CD4-positive, alpha-beta T cell treated with Interleukin-1 beta for 1 hour (primary cell): ENCODE data around the gene LAMA5.

Experiments
- DNase-seq, 2 donors: peaks; one replicate each; pipeline ENCODE4 v3.0.0-alpha.2; 2020 to 2022

Gene LAMA5

DNA sequence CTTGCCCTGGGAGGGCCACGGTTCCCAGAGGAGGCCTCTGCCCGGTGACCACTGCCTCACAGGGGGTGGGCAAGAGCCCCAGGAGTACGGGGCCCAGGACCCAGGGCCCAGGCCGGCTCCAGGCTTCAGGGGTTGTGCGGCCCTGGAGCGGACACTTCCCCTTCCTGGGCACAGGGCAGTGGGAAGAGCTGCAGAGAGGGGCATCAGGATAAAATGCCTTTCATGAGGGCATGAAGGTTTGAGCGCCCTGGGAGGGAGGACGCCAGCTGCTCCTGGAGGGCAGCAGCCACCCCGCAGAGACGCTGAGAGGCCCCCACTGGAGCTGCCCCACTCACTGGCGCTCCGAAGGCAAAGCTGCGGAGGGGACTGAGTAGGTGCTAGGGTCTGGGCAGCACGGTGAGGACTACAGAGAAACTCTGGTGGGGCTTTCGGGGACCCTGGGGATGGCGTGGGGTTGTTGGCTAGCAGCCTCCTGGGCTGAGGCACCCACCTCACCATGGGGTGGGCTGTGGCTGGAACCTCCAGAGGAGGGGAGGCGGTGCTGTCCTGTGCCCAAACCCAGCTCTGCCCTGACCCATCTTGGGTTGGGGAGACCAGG, 10.4 kb downstream of the LAMA5 start:
- no peak for DNase-seq

DNA sequence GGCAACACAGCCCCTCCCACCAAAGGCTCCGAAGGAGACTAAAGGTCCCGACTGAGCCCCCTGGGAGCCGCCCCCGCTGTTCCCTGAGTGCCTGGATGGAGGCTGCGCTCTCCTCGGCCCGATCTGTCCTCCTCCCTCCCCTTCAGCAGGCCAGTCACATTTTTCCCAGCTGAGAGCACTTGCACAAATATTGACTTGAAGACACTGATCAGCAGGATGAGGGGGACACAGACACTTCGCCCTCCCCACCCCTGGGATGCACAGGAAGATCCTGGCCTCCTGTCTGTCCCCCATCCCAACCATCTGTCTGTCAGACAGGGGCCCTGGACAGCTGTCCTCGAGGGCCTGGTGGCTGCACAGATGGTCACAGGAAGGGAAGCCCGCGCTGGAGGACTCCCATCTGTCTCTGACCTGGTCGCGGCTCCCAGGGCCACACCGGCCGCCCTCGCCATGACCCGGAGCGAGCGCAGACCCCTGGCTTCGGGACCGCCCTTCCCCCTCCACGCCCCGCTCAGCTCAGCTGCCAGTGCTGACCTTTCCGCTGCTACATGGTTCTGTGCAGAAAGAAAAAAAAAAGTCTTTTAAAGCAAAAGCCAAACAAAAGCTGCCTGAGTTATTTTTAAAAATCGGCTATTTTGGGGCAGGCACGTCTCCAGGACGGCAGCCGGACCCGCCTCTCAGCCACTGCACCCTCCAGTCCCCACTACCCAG, 11.1 kb downstream of the LAMA5 start:
- no peak for DNase-seq

DNA sequence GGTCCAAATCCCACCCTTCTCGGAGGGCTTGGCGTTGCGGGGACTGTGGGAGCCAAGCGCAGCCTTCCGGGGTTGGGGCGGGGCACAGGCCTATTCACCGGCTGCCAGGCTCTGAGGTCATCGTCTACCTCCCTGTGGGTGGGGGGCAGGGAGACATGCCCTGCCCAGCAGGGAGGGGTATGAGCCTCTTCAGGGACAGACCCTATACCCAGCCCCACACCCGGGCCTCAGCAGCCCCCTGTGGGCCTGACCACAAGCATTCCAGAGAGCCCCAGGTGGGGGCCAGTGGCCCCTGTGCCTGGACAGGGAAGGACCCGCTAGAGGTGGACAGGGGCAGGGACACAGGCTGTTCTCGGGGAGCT, 11.6 kb downstream of the LAMA5 start:
- no peak for DNase-seq

DNA sequence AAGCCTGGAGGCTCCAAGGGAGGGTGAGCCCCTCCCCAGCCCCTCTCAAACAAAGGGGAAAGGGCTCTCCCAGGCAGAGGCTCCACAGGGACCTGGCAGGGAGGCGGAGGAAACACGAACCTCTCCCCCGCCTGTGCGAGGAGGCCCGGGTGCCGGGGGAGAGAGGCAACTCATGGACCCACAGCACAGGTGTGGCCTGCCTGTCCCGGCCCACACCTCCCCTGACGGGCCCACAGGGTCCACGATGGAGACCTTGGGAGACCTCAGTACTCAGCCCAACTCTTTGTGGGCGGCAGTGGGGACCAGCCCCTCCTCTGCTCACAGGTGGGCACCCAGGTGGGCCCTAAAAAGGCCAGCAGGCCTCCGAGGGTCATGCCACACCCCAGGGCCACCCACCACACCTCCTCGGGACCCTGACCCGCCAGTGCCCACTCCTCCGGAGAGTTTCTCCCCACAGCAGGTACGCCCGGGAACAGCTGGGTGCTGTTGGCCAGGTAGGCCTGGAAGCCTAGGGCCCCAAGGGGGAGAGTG, 12.2 kb downstream of the LAMA5 start:
- no peak for DNase-seq

DNA sequence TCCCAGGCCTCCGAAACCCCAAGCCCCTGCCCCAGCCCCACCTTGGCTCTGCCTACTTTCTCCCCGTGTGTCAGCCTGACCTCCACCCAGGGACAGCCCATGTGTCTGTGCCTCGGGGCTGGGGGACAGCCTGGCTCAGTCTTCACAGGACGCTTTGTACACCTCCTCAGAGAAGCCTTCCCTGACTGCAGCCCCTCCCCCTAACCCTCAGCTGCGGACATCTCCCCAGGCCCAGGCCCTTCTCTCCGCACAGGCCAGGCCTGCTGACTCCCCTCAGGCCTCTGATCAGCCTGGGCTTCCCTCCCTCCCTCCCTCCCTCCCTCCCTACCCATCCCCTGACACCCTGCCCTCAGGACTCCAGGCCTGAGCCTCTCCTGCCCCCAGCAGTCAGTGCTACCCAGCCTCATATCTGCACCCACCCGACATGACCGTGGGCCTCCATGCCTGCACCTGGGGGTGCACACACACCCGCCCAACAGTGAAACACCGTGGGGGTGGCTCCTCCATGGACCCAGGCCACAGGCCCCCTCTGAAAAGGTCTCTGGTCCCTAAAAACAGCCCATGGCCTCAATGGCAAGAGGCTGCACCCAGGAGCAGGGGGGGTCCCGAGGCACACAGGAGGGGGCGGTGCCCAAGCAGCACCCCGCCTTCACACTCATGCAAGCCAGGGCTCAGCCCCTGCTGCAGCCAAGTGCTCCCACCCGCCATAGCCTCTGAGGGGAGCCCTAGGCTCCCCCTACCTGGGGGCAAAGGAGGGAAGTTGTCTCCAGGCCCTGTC, 12.9 kb downstream of the LAMA5 start:
- DNase-seq = no peak

DNA sequence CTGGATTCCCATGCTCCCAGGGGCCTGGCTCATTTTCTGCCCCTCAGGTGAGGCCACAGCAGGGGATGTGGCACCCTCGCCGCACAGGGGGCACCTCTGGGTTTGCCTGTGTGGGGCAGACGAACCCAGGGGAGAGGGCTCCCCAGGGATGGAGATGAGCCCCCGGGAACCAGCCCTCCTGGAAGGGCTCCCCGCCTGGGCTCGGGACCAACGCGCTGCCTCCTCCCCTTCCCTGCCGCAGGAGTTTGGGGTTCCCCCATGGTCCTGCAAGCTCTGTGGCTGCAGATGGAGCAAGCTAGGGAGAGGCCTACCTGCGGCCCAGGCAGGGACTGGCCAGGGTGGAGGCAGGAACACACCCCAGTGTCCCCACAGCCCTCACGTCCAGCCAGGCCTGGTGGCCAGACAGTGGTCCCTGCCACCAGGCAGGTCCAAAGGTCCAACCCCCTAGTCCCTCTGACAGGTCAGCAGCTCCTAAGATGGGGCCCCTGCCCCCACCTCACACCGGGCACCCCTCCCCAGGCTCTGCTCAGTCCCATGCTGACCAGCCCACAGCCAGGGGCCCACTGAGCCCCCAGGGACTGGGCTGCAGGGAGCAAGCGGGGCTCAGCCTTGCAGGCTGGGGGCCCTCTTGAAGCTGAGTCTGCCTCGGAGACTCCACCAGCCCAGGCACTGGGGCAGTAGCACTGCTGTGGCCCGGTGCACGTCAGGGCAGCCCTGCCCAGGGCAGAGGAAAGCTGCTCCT, 13.7 kb downstream of the LAMA5 start:
- no peak for DNase-seq

DNA sequence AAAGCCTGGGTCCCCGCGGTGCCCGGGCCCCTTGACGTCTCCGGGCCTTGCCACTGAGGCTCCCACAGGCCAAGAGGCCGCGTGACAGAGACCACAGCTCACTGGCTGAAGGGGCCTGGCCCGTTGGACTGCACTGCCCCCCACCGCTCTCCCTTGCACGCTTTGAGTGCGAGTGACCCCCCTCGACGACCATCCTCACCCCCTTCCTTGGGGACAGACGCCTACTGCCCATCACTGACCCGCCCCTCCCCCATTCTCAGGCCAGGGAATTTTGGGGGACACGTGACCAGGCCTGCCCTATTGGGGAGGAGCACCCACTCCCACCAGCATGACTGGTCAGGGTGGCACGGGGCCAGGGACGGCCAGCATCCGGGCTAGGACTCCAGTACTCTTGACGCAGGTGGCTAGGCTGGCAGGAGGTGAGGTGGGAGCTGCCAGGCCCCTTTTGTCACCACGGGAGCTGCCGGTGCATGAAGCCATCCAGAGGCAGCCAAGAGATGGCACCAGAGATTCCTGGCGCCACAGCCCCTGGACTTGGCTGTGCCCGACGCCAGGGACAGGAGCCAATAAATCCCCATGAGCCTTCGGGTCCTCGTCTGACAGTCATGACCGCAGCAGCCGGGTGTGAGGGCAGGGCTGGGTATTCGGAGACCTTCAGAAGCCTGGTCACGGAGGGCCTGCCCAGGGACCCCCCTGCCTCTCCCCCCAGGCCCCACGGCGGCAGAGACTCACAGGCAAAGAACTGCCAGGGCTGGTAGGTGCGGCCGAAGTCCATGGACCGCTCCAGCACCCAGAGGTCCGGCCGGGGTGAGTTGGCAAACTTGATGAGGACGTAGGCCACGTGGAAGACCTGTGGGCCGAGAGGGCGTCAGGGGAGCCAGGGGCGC, 14.5 kb downstream of the LAMA5 start:
- no peak for DNase-seq

DNA sequence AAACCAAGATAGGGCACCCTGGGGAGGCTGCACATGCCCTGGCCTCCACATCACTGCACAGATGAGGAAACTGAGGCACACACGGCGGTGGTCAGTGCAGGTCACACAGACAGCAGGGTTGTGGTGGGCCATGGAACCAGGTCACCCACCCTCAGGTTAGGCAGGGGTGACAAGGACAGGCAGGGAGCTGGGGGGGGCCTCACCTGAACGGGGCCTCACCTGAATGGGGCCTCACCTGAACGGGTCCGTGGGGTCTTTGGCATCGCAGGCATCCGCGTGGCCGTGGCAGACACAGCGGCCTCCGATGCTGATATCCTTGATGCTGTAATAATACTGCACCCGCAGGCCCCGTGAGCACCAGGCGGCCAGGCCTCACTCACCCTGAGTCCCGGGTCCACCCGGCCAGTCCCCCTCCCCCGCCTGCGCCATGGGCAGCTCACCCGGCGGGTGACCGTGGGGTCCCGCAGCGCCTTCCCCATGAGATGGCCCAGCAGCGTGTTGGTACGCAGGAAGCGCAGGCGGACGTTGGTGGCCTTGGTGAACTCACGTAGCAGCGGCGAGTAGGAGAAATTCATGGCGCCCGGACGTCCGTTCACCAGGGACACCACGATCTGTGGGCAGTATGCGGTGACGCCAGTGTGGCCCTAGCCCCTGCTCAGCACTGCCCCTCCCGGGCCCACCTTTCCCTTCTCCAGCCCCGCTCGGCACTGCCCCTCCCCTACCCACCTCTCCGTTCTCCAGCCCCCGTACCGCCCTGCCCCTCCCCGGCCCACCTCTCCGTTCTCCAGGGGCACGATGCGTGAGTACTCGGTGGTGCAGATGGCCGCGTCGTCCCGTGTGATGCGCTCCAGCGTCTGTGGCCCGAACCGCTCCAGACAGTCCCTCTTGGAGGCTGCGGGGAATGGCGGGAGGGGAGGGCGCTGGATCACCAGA, 15.4 kb downstream of the LAMA5 start:
- no peak for DNase-seq

DNA sequence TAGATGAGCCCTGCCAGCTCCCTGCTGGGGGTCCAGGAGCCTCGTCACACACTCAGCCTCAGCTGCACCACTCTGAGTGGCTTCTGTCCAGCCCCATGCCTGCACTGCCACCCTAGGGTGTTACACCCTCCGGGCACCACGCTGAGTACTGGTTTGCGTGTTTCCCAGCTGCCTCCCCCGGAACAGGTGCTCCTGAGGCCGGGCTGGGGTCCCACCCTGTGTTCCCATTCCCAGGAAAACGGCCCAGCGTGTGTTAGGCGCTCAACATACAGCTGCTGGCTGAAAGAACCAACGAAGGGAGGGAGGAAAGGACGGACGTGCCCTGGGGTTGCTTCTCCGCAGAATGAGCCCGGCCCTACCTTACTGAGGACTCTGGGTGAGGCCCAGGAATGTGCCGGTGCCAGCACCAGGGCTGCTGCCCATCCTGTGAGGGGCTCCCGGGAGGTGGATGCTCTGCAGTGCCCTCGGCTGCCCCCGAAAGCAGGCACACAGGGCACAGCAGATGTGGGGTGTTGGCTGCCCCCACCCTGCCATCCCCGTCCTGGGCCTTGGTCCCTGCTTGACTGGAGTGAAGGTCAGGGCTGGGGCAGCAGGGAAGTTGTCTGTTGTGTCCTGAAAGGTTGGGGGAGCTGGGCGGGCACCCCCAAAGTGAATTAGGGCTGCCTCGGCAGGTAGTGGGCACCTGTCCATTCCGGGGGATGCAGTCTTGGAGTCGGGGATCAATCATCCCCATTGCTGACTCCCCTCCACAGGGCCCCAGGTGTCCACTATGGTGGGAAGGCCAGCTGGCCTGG, 16.3 kb downstream of the LAMA5 start:
- no peak for DNase-seq

DNA sequence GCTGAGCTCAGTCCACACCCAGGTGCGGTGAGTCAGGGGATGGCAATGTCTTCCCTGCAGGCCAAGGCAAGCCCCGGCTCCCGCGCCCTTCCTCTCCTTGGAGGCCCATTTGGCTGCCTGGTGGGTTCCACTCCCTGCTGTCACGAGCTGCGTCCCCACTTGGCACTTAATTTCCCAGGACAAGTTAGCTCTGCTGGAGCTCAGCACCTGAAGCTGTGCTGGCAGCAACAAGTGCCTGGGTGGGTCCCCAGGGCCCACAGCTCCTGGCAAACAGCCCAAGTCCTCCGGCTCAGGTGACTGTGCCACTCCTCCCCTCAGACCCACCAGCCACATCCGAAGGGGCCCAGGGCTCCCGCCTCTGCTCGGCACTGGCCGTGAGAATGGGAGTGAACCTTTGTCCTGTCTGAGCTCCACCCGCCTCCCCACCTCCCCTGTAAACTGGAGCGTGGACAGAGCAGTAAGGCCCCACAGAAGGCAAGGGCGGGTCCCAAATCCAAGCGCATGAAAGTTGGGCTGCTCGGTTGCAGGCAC, 16.9 kb downstream of the LAMA5 start:
- DNase-seq = no peak

DNA sequence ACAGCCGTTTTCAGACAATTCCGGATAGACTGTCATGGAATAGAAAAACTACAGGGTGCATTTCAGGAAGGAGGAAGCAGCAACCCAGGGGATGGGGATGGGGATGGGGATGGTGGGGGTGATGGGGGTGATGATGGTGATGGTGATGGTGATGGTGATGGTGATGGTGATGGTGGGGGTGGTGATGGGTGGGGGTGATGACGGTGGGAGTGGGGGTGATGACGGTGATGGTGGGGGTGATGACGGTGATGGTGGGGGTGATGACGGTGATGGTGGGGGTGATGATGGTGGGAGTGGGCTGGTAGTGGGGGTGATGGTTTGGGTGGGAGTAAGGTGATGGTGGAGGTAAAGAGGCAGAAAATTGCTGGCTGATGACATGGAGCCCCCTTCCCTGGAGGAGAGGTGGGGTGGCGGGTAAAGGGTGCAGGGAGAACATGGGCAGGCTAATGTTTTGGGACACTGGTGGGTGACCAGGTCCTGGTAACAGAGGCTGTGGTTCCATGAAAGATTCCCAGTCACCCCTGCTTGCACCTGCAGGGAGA, 17.5 kb downstream of the LAMA5 start:
- DNase-seq = no peak

DNA sequence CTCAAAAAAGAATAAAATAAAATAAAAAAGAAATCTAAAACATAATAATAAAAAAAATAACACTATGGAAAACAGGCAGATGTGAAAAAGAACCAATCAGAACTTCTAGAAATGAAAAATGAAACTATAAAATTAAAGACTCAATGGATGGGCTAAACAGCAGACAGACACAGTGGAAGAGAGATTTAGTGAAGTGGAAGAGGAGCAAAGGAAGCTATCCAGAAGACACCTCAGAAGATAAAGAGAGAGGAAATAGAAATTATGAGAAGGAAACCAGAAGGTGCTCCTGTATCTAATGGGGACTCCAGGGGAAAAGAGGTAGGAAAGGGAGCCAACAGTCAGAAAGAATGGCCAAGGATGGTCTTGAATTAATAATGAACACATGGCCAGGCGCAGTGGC, 18.5 kb downstream of the LAMA5 start:
- DNase-seq = no peak

DNA sequence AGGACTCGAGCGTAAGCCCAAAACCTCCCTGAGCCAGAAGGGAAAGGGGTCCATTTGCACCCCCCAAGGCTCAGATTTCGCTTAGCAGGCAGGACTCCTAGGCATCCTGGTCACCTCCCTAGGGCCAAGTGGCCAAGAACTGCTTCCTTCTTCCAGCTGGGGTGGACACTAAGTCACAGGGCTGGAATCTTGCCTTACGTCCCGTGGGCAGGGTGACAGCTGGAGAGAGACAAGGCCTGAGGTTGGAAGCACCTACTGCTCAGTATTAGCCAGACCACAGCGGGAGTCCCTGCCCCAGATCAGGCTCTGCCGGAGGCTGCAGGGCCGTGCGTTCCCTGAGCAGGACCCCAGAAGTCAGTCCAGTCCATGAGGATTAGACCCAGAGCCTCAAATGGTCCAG, 19.7 kb downstream of the LAMA5 start:
- no peak for DNase-seq

DNA sequence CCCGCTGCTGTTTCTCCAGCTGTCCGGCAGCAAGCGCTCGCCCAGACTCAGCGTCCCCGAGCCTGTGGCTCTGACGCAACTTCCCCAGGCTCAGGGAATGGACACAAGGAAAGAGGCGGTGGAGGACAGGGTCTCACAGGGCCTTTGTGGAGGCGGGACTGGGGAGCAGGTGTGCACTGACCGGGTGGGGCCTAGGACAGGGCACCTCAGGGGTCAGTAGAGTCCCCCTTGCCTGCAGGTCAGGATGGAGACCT, 20.0 kb downstream of the LAMA5 start:
- no peak for DNase-seq

DNA sequence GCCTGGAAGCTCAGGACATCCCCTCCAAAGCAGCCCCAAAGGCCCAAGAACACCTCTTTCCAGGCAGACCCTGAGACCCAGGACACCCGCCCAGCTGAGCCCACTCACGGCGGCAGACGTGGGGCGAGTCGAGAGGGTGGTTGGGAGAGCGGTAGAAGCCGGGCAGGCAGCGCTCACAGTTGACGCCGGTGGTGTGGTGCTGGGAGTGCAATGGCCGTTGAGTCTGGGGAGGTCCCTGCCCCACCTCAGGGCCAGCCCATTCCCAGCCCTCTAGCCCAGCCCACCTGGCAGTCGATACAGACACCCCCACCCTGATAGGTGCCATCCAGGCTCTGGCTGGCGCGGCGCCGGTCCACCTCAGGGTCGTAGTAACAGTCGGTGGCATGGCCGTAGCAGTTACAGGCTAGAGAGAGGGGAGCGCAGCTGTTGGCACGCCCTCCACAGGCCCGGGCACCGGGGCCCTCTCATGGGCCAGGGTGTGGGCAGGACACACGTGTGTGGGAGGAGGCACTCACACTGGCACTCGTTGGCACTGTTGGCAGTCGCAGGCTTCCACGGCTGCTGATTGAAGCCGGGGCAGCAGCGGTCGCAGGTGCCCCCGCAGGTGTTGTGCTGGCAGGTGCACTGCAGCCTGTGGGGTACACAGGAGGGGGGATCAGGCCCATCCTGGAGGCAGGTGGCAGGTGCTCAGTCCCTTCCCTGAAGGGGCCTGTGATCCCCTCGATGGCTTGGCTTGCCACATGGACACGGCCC, 20.5 kb downstream of the LAMA5 start:
- no peak for DNase-seq

DNA sequence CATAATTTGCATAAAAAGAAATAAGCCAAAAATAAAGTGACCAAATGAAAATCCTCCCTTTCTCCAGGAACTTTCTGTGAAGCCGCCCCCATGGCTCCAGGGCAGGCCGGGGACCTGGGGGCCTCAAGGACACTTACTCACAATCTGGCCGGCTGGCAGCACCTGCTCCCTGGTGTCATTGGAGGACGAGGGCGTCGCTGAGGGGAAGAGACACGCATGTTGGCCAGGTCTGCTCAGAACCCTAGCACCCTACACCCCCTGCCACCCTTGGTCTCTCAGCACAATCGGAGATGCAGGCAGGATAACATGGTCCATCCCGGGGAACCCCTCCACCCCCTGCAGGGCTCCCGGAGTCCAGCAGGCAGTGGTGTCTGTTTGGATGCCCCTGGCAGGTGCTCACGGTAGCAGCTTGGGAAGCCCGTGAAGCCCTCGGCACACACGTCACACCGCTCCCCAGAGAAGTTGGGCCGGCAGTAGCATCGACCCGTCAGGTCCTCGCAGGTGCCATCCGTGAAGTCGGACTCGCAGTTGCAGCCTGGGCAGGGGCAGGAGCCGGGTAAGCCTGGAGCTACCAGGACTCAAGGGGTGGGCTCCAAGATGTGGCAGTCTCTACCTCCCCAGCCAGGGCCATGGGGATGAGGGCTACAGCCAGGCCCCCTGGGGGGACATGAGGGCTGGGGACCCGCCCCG, 21.3 kb downstream of the LAMA5 start:
- DNase-seq = no peak

DNA sequence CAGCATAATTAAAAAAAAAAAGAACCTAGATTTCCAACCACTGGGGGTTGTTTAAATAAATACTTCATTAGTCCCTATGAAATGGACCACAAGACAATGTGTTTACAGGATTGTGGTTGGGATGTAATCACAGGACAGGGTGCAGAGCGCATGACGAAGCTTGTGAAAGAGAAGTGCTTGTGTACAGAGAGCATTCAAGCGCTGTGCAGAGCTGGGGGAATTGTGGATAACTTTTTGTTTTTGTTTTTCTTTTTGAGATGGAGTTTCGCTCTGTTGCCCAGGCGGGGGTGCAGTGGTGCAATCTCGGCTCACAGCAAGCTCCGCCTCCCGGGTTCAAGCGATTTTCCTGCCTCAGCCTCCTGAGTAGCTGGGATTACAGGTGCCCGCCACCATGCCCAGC, 22.3 kb downstream of the LAMA5 start:
- no peak for DNase-seq

DNA sequence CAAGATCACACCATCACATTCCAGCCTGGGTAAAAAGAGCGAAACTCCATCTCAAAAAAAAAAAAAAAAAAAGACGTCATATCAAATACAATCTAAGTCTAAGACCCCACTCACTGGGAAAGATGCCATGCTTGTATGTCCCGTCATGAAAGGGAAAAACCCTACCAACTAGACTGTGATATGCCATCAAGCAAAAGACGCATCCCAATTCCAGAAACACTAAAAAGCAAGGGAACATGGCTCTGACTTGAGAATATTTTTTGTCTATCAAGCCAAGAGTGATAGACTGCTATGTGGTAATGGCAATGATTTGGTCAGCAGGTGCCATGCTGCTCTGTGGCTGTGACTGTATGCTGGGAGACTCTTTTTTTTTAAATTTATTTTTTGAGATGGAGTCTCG, 23.0 kb downstream of the LAMA5 start:
- DNase-seq = no peak

DNA sequence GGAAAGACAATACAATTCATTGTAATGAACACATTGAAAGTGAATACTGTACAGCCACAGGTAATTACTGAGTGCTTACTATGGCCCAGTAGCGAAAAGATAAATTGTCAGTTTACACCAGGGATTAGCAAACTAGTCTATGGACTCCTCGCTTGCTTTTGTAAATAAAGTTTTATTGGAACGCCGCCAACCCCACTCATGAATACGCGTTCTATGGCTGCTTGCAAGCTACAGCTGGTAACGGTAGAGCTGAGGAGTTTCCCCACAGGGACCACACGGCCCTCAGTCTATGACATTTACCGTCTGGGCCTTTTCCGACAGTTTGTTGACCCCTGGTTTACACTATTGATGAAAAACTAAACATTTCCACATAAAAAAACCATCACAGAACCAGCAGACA, 24.2 kb downstream of the LAMA5 start:
- no peak for DNase-seq
